ENCODE measurements around the gene SETD1A. TPM values are rescaled to one million over a fixed set of nuclear protein-coding genes. Genes with fewer than 3 reads are reported as not detected.
A peak's percentile ranks its signal among the peaks of the same experiment; 100 is the strongest.

SETD1A gene
- polyA plus RNA-seq, 3 donors from 2014 or later = 1.8 to 2.4 TPM; not detected in 1

- DNase-seq = peak; percentile 35 to 55 (median 50)
- Mint-ChIP-seq H3K4me1 (peaks cover 4 to 7% of the 10 kb centered on the region in 2 donors), H3K27me3 (ENCODE audit: low read depth in 3 of 3) (peaks cover 4 to 8% (median 6%) of the 10 kb centered on the region in 3 donors), H3K4me3 (peak overlapping the region; percentile 71 to 81 (median 74)), H3K36me3 (no peaks in the 10 kb centered on the region), H3K9me3 (no peaks in the 10 kb centered on the region), H3K27ac (peak overlapping the region in 3 of 6 donors; percentile 15 to 83 (median 35))
Observed at GRCh38 chr16:30996985-30997724, 39.6 kb downstream of the SETD1A start.

- Mint-ChIP-seq H3K27ac (no peak overlapping the region), H3K9me3 (no peaks in the 10 kb centered on the region), H3K4me1 (peaks cover under 1 to 7% of the 10 kb centered on the region in 2 donors), H3K36me3 (no peaks in the 10 kb centered on the region), H3K27me3 (ENCODE audit: low read depth in 3 of 3) (peaks cover 4 to 8% (median 6%) of the 10 kb centered on the region in 3 donors), H3K4me3 (peak overlapping the region; percentile 58 to 75 (median 69))
- DNase-seq = no peak
Observed at GRCh38 chr16:30997725-30998711, 40.5 kb downstream of the SETD1A start.

- H3K36me3 Mint-ChIP-seq = no peaks in the 10 kb centered on the region
- peak overlapping the region in 2 of 5 donors; percentile 2 to 4 for H3K4me3 Mint-ChIP-seq
- DNase-seq = no peak
- no peak overlapping the region for H3K27ac Mint-ChIP-seq
- peaks cover 0 to 7% of the 10 kb centered on the region in 2 donors for H3K4me1 Mint-ChIP-seq
- no peaks in the 10 kb centered on the region for H3K9me3 Mint-ChIP-seq
- H3K27me3 Mint-ChIP-seq (ENCODE audit: low read depth in 3 of 3) = peaks cover 3 to 12% (median 7%) of the 10 kb centered on the region in 3 donors
Observed at GRCh38 chr16:30998852-30999761, 41.6 kb downstream of the SETD1A start.

- Mint-ChIP-seq H3K4me3 (no peak overlapping the region), H3K9me3 (no peaks in the 10 kb centered on the region), H3K4me1 (peaks cover 0 to 7% of the 10 kb centered on the region in 2 donors), H3K36me3 (no peaks in the 10 kb centered on the region), H3K27ac (no peak overlapping the region), H3K27me3 (ENCODE audit: low read depth in 3 of 3) (peaks cover 3 to 13% (median 7%) of the 10 kb centered on the region in 3 donors)
- no peak for DNase-seq
Observed at GRCh38 chr16:31000671-31001382, 43.3 kb downstream of the SETD1A start.

DNA sequence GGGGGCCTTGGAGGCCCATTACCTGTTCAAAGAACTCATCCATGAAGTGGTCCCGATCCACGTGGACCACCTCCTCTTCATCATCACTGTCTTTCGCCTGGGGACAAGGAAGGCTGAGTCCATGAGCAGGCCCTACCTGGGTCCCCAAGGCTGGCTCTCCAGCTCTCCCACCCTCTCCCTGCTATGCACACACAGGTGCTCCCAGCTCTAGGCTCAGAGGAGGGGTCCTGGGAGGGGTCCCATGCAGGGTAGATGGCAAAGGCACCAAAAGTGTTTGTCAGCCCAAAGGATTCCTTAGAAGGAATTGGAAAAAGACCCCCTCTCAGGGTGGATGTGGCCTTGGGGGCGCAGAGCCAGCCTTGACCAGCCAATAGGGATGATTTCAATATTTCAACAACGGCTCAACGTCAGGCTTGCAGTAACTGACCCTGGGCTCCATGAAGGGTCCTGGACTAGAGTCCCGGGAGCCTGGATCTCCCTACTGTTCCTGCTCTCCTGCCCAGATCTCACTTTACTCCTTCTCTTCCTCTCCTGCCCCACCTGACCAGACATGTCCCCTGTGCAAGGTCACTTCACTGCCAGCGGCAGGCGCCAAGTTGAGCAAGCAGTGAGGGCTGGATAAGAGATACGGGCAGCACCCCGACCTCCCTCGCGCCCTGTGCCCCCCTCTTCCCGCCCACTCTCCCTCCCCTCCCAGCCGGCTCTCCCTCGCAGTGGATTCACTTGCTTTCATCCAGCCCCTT, 44.1 kb downstream of the SETD1A start:
- Mint-ChIP-seq H3K36me3 (no peaks in the 10 kb centered on the region), H3K4me3 (no peak overlapping the region), H3K4me1 (peaks cover 0 to 4% of the 10 kb centered on the region in 2 donors), H3K27me3 (ENCODE audit: low read depth in 3 of 3) (peaks cover 3 to 9% (median 7%) of the 10 kb centered on the region in 3 donors), H3K9me3 (no peaks in the 10 kb centered on the region), H3K27ac (no peak overlapping the region)
- DNase-seq = no peak

GRCh38 chr16:31002250-31002700, 44.7 kb downstream of the SETD1A start:
- Mint-ChIP-seq H3K27me3 (ENCODE audit: low read depth in 3 of 3) (peaks cover 3 to 9% (median 7%) of the 10 kb centered on the region in 3 donors), H3K4me3 (no peak overlapping the region), H3K36me3 (no peaks in the 10 kb centered on the region), H3K27ac (no peak overlapping the region), H3K9me3 (no peaks in the 10 kb centered on the region), H3K4me1 (no peaks in the 10 kb centered on the region)
- DNase-seq = no peak

- Mint-ChIP-seq H3K27ac (no peak overlapping the region), H3K4me1 (no peaks in the 10 kb centered on the region), H3K9me3 (no peaks in the 10 kb centered on the region), H3K27me3 (ENCODE audit: low read depth in 3 of 3) (peaks cover 3 to 9% (median 6%) of the 10 kb centered on the region in 3 donors), H3K4me3 (no peak overlapping the region), H3K36me3 (no peaks in the 10 kb centered on the region)
- DNase-seq = no peak
Observed at GRCh38 chr16:31002862-31003341, 45.3 kb downstream of the SETD1A start.

DNA sequence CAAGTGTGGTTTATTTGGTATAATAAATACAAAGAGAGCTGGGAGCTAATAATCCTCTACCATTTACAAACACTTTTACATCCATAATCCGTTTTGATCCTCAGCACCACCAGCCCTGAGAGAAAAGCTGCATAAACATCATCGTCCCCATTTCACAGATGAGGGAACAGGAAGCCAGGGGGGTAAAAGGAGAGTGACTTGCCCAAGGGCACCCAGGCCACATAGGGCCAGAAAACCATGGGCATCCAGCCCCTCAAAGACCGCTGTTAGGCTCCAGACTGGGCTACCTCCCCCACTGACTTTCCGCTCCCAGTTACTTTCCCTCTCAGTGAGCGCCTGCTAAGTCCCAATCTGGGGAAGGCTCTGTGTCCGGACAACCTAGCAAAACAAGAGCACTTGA, 46.2 kb downstream of the SETD1A start:
- Mint-ChIP-seq H3K9me3 (no peaks in the 10 kb centered on the region), H3K4me3 (no peak overlapping the region), H3K4me1 (no peaks in the 10 kb centered on the region), H3K27me3 (ENCODE audit: low read depth in 3 of 3) (peaks cover 3 to 9% (median 6%) of the 10 kb centered on the region in 3 donors), H3K36me3 (no peaks in the 10 kb centered on the region), H3K27ac (no peak overlapping the region)
- DNase-seq = no peak

GRCh38 chr16:31004658-31005057, 47.1 kb downstream of the SETD1A start:
- no peak for DNase-seq
- Mint-ChIP-seq H3K4me1 (no peaks in the 10 kb centered on the region), H3K4me3 (no peak overlapping the region), H3K36me3 (no peaks in the 10 kb centered on the region), H3K9me3 (peaks cover 0 to under 1% (median 0%) of the 10 kb centered on the region in 6 donors), H3K27me3 (ENCODE audit: low read depth in 3 of 3) (peaks cover 3 to 9% (median 6%) of the 10 kb centered on the region in 3 donors), H3K27ac (no peak overlapping the region)

- H3K4me3 Mint-ChIP-seq = no peak overlapping the region
Observed at GRCh38 chr16:31005350-31006085, 48.0 kb downstream of the SETD1A start.

GRCh38 chr16:31006086-31006385, 48.5 kb downstream of the SETD1A start:
- no peak overlapping the region for H3K4me3 Mint-ChIP-seq
- H3K36me3 Mint-ChIP-seq = no peaks in the 10 kb centered on the region

More at GRCh38 chr16:31005350-31006085, 48.0 kb downstream of the SETD1A start:
- Mint-ChIP-seq H3K9me3 (peaks cover 0 to 2% (median 0%) of the 10 kb centered on the region in 6 donors), H3K27me3 (ENCODE audit: low read depth in 3 of 3) (peaks cover 6 to 12% (median 6%) of the 10 kb centered on the region in 3 donors), H3K4me1 (peaks cover 0 to 4% of the 10 kb centered on the region in 2 donors), H3K27ac (peak overlapping the region in 2 of 6 donors; percentile 37 to 78), H3K36me3 (no peaks in the 10 kb centered on the region)
- no peak for DNase-seq

More at GRCh38 chr16:31006086-31006385, 48.5 kb downstream of the SETD1A start:
- H3K9me3 Mint-ChIP-seq = peaks cover 0 to 2% (median 0%) of the 10 kb centered on the region in 6 donors
- no peak for DNase-seq
- H3K27me3 Mint-ChIP-seq (ENCODE audit: low read depth in 3 of 3) = peaks cover 3 to 15% (median 6%) of the 10 kb centered on the region in 3 donors
- H3K27ac Mint-ChIP-seq = no peak overlapping the region
- H3K4me1 Mint-ChIP-seq = peaks cover 0 to 6% of the 10 kb centered on the region in 2 donors
